LNCaP clone FGC (cell line): ENCODE measurements around the gene FPR3.

ENCODE experiments used
- DNase-seq: peaks from one replicate; pipeline ENCODE4 v3.0.0-alpha.2; 2011; ENCODE audit warnings: low read depth
- H3K4me3 ChIP-seq: 2 replicates; pipeline ENCODE4 v1.5.1; 2011; ENCODE audit warnings: mild to moderate bottlenecking, low read depth, low read length, control low read depth
- CTCF ChIP-seq: IDR thresholded peaks from 2 replicates; pipeline ENCODE4 v1.5.1; 2012; ENCODE audit warnings: mild to moderate bottlenecking; ENCODE audit not compliant: control insufficient read depth, insufficient read depth; ENCODE audit errors: extremely low read depth

The FPR3 gene

GRCh38 chr19:51794885-51795490 is at the start of gene FPR3:
Gene FPR3, plus strand, starts transcription at chr19:51795157. Its CDS starts 28,592 bp downstream, at chr19:51823749.
- TF ChIP-seq CTCF: no peak
- no peak within 1 kb of the TSS for H3K4me3 ChIP-seq
- no peak for DNase-seq

GRCh38 chr19:51746731-51747130 is 48.2 kb upstream of the FPR3 start:
- TF ChIP-seq CTCF: no peak
- no peak overlapping the region for H3K4me3 ChIP-seq
- no peak for DNase-seq

- no peak for TF ChIP-seq CTCF
These were observed 45.0 kb upstream of the FPR3 start for GRCh38 chr19:51749979-51750378.

GRCh38 chr19:51750400-51751094 is 44.4 kb upstream of the FPR3 start:
- H3K4me3 ChIP-seq: no peak overlapping the region
- TF ChIP-seq CTCF: no peak
- no peak for DNase-seq

More at GRCh38 chr19:51749979-51750378, 45.0 kb upstream of the FPR3 start:
- no peak for DNase-seq
- H3K4me3 ChIP-seq: no peak overlapping the region

- DNase-seq: no peak
- H3K4me3 ChIP-seq: no peak within 1 kb of the TSS
- no peak for TF ChIP-seq CTCF
These were observed 43.3 kb upstream of the FPR3 start, which contains the start of gene FPR1 for GRCh38 chr19:51751655-51752054. Gene FPR1, minus strand, starts transcription at chr19:51751878. Its CDS starts 4,884 bp downstream, at chr19:51746994.

GRCh38 chr19:51754109-51754508 is 40.8 kb upstream of the FPR3 start:
- no peak overlapping the region for H3K4me3 ChIP-seq
- no peak for DNase-seq
- TF ChIP-seq CTCF: no peak

- no peak for DNase-seq
- no peak overlapping the region for H3K4me3 ChIP-seq
- no peak for TF ChIP-seq CTCF
These were observed 40.2 kb upstream of the FPR3 start for GRCh38 chr19:51754770-51755169.
